Erythroblast (primary cell): Measurements from ENCODE around the gene PIP5K1B.

ENCODE experiments used
- GATA1 ChIP-seq: IDR thresholded peaks from 2 replicates; pipeline ENCODE4 v1.6.1; 2011; ENCODE audit warnings: low read depth, mild to moderate bottlenecking, control low read depth, low read length, moderate library complexity
- POLR2A ChIP-seq: IDR thresholded peaks from 2 replicates; pipeline ENCODE4 v1.6.1; 2011; ENCODE audit warnings: mild to moderate bottlenecking, low read length

GRCh38 chr9:68877219-68877618 lies 172.2 kb downstream of the PIP5K1B start:
- no peak for TF ChIP-seq POLR2A
- no peak for TF ChIP-seq GATA1
